ENCODE measurements around the gene KRT9.
"Not testable (repeated sequence)": the region's sequence is repeated elsewhere in the genome, so short reads cannot be mapped to it uniquely, and the experiment has no call there.

The KRT9 gene, protein sequence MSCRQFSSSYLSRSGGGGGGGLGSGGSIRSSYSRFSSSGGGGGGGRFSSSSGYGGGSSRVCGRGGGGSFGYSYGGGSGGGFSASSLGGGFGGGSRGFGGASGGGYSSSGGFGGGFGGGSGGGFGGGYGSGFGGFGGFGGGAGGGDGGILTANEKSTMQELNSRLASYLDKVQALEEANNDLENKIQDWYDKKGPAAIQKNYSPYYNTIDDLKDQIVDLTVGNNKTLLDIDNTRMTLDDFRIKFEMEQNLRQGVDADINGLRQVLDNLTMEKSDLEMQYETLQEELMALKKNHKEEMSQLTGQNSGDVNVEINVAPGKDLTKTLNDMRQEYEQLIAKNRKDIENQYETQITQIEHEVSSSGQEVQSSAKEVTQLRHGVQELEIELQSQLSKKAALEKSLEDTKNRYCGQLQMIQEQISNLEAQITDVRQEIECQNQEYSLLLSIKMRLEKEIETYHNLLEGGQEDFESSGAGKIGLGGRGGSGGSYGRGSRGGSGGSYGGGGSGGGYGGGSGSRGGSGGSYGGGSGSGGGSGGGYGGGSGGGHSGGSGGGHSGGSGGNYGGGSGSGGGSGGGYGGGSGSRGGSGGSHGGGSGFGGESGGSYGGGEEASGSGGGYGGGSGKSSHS

DNA sequence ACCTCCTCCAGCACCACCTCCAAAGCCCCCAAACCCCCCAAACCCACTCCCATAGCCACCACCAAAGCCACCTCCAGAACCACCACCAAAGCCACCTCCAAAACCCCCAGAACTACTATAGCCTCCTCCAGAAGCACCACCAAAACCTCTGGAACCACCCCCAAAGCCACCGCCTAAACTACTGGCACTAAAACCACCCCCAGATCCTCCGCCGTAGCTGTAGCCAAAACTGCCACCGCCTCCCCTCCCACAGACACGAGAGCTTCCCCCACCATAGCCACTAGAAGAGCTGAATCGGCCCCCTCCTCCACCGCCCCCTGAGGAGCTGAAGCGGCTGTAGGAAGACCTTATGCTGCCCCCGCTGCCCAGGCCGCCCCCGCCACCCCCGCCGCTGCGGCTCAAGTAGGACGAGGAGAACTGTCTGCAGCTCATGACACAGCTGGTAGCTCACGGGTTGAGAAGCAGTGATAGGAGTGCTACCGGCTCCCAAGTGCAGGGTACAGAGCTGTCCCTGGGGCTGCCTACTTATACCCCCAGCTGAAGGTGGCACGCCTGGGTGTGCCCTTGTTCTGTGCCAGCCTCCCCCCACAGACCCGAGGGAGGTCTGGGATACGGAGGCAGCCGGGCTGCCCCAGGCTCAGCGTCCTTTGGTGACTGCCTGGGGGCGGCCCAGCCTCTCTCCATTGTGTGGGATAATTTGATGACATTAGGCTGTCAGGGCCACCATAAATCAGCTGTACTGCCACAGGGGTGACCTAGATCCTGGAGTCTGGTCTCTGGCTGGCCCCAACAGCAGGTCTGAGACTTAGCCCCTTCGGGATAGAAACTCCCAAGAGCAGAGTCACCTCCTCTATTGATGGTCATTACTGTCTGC, at the start of gene KRT9:
KRT9 (minus strand) TSS at position 499 of the 874 bp plus-strand sequence; CDS start at position 432, 67 bp downstream.
- no peak for DNase-seq (ENCODE audit: low read depth)
- no peak within 1 kb of the TSS for H3K4me3 ChIP-seq (ENCODE audit: low read length)
- TF ChIP-seq, protein P1, sequence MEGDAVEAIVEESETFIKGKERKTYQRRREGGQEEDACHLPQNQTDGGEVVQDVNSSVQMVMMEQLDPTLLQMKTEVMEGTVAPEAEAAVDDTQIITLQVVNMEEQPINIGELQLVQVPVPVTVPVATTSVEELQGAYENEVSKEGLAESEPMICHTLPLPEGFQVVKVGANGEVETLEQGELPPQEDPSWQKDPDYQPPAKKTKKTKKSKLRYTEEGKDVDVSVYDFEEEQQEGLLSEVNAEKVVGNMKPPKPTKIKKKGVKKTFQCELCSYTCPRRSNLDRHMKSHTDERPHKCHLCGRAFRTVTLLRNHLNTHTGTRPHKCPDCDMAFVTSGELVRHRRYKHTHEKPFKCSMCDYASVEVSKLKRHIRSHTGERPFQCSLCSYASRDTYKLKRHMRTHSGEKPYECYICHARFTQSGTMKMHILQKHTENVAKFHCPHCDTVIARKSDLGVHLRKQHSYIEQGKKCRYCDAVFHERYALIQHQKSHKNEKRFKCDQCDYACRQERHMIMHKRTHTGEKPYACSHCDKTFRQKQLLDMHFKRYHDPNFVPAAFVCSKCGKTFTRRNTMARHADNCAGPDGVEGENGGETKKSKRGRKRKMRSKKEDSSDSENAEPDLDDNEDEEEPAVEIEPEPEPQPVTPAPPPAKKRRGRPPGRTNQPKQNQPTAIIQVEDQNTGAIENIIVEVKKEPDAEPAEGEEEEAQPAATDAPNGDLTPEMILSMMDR (conservative IDR thresholded peaks at IDR 0.05; ENCODE audit: low read length), result no peak

DNA sequence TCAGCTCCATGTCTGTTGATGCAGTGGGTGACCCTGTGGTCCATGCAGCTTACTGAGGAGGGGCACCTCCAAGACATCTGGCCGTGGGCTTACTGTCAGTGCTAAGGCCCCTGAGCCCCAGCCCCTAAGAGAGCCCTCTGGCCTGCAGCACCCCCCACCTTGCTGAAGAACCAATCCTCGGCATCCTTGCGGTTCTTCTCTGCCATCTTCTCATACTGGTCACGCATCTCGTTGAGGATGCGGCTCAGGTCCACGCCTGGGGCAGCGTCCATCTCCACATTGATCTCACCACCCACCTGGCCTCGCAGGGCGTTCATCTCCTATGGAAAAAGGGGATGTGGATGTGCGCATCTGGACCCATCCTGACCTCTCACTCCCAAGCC, 49.6 kb upstream of the KRT9 start:
- not testable (repeated sequence) for DNase-seq (ENCODE audit: low read depth)

DNA sequence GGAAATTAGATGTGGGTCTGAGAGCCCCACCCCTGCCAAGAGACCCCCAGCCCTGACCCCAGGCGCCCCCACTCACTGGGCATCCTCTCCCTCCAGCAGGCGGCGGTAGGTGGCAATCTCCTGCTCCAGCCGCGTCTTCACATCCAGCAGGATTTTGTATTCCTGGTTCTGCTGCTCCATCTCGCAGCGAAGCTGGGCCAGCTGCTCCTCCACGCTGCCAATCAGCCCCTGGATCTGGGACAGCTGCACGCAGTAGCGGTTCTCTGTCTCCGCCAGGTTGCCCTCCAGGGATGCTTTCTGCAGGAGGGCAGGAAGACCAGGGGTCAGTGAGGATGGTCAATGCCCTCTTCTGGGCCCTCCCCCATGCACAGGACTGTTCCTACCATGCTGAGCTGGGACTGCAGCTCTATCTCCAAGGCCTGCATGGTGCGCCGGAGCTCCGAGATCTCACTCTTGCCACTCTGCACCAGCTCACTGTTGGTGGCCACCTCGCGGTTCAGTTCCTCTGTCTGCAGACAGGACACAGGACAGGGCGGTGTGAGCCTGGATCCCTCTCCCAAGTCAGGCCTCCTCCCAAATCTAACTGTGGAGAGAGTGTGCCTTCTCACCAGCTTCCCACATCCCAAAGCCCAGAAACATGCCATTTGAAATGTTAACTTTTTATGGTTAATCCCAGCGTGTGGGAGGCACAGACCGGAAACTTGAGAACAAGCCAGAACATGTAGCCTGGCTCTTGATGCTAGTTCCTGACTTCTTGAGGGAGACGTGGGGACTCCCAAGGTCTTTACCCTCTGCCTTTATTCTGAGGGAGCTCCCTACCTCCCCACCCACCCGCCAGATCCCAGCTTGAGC, 49.0 kb upstream of the KRT9 start:
- peak; percentile 29 for DNase-seq (ENCODE audit: low read depth)
- TF ChIP-seq, protein P1 (conservative IDR thresholded peaks at IDR 0.05; ENCODE audit: low read length), result no peak
- no peak overlapping the region for H3K4me3 ChIP-seq (ENCODE audit: low read length)

More for the DNA sequence above, 49.6 kb upstream of the KRT9 start:
- H3K4me3 ChIP-seq (ENCODE audit: low read length), result not testable (repeated sequence)

DNA sequence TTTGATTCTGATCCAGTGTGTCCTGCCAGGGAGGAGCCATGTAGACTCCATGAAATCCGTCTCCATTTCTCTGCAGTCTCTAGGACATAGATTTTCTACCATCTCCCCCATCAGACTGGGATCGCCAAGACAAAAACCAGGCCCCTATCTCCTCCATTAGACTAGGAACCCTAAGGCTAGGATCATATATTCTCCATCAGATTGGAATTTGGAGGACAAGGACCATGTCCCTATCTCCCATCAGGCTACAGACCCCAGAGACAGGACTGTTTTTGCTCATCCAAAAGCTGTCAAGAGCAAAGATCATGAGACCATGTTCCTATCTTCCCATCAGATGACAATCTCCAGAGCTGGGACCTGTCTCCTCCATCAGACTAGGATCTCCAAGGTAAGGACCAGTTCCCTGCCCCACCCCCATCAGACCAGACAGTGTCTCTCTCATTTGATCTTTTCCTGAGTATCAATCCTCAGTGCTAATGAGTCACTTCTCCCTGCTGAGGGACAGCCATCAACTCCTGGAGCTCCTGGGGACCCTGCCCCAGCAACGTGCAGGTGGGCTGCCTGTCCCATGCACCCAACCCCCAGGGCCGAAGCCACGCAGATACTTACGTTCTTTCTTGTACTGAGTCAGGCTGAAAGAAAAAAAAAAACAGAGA, 48.2 kb upstream of the KRT9 start:
- DNase-seq (ENCODE audit: low read depth); H3K4me3 ChIP-seq (ENCODE audit: low read length): not testable (repeated sequence)

DNA sequence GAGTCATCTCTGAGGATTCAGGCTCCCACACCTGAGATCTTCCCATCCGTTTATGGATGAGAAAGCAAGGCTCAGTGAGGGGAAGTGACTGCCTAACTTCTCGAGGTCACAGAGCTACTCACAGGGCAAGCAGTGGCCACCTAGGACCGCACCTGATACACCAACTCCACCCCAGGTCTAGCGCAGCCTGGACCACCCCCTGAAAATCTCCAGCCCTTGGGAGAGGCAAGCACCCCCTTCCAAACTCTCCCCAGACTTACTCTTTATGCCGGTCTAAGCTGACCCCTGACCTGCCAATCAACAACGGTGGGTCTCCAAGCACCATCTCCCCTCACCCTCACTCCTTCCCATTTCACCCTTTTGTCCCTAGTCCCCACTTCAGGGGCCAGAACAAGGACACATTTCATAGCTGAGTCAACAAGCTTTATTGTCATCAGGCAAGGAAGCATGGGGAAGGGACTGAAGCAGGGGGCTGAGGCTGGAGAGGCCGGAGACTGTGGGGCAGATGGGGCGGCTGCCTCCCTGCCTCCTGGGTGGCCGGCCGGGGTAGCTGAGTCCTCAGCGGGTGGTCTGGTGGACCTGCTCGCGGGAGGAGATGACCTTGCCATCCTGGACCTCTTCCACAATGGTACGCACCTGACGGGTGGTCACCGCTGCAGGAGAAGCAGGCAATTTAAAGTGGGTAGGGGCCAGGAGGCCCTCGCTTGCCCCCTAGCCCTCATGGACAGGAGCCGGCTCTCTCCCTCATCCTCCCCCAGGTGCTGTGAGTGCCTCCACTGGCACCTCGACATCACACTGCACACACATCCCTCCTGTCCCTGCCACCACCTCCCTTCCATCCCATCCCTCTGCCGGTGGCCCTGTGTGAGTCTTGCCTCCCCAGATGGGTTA, 47.4 kb upstream of the KRT9 start:
- TF ChIP-seq, protein P1 (conservative IDR thresholded peaks at IDR 0.05; ENCODE audit: low read length), result no peak
- no peak overlapping the region for H3K4me3 ChIP-seq (ENCODE audit: low read length)
- no peak for DNase-seq (ENCODE audit: low read depth)

DNA sequence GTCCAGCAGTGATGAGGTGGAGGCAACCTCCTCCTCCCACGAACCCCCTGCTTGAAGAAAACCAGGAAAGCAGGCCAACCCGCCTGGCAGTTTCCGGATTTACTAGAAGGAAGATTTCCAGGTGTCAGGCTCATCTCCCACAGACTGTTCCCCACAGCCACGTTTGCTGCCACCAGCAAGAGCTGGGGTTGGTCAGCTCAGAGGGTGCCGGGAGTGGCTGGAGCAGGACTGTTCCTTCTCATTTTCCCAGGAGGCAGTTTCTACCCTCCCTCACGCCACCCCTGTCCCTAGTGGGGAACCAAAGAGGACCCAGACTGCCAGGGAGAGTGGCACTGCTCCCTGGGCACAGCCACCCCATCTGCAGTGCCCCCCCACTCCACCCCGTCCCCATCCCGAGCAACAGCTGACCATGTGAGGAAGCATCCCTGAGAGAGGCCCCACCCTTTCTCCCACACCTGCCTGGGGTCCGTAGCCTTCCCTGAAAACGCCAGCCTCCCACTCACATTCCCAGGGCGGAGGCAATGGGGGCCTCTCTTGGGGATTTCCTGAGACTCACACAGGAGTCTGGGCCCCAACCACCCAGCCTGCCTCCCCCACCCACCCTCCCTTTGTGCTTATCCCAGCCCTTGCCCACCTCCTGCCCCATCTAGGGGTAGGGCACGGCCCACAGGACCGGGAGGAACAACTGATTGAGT, 46.6 kb upstream of the KRT9 start:
- TF ChIP-seq, protein P1 (conservative IDR thresholded peaks at IDR 0.05; ENCODE audit: low read length), result no peak
- no peak for DNase-seq (ENCODE audit: low read depth)
- H3K4me3 ChIP-seq (ENCODE audit: low read length), result no peak overlapping the region
